Osteocyte (in vitro differentiated cells): ENCODE data around the gene CLTC. TPM values are rescaled to one million over a fixed set of nuclear protein-coding genes. Genes with fewer than 3 reads are reported as not detected.

Source experiments
- DNase-seq: peaks from one replicate; pipeline ENCODE4 v3.0.0; 2021; ENCODE audit warnings: mixed read lengths; ENCODE audit not compliant: unreplicated experiment; ENCODE audit errors: extremely low spot score
- H3K27ac Mint-ChIP-seq: one replicate; pipeline ENCODE4 v1.8.0; 2021; ENCODE audit warnings: mild to moderate bottlenecking, mixed read lengths; ENCODE audit not compliant: unreplicated experiment
- H3K27me3 Mint-ChIP-seq: one replicate; pipeline ENCODE4 v1.8.0; 2021; ENCODE audit warnings: mixed read lengths; ENCODE audit not compliant: unreplicated experiment
- H3K36me3 Mint-ChIP-seq: one replicate; pipeline ENCODE4 v1.8.0; 2021; ENCODE audit warnings: mixed read lengths; ENCODE audit not compliant: unreplicated experiment
- H3K4me1 Mint-ChIP-seq: one replicate; pipeline ENCODE4 v1.8.0; 2021; ENCODE audit warnings: mixed read lengths; ENCODE audit not compliant: unreplicated experiment
- H3K4me3 Mint-ChIP-seq: one replicate; pipeline ENCODE4 v1.8.0; 2021; ENCODE audit warnings: mild to moderate bottlenecking, moderate library complexity, mixed read lengths; ENCODE audit not compliant: unreplicated experiment
- H3K9me3 Mint-ChIP-seq: one replicate; pipeline ENCODE4 v1.8.0; 2021; ENCODE audit warnings: mixed read lengths; ENCODE audit not compliant: unreplicated experiment
- total RNA-seq: library from RNA; stranded (reverse); gene quantifications from 2 replicates; pipeline ENCODE4 v1.2.1, GENCODE V29; 2021
- TF ChIP-seq, protein P1 (sequence below): fragments of 200-600 bp; sonication (generic); IDR thresholded peaks from 2 replicates; pipeline ENCODE4 v1.5.0; 2021; ENCODE audit warnings: antibody characterized with exemption, mild to moderate bottlenecking, moderate library complexity

CLTC gene
- total RNA-seq, 1 donor from 2014 or later, result 297 TPM

DNA sequence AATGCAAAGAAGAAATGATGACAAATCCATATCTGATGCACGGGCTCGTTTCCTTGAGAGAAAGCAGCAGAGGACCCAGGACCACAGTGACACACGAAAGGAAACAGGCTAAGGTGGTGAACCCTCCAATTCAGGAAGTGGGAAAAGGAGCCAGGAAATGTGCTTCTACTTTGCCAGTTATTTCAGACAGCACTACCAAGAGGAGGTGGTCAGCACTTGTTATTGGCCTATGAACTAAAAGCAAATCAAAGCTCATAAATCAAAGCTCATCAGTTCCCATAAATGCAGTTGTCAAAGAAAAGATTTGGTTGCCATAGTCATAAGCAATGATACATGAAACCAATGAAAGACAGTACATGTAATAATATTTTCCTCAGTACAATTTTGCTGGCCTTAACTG, 12.6 kb upstream of the CLTC start:
- H3K27ac Mint-ChIP-seq, result no peak overlapping the region
- no peaks in the 10 kb centered on the region for H3K27me3 Mint-ChIP-seq
- no peaks in the 10 kb centered on the region for H3K9me3 Mint-ChIP-seq
- H3K36me3 Mint-ChIP-seq, result peaks cover 53% of the 10 kb centered on the region
- no peak for DNase-seq
- H3K4me3 Mint-ChIP-seq, result no peak overlapping the region
- no peaks in the 10 kb centered on the region for H3K4me1 Mint-ChIP-seq
- TF ChIP-seq, protein P1, sequence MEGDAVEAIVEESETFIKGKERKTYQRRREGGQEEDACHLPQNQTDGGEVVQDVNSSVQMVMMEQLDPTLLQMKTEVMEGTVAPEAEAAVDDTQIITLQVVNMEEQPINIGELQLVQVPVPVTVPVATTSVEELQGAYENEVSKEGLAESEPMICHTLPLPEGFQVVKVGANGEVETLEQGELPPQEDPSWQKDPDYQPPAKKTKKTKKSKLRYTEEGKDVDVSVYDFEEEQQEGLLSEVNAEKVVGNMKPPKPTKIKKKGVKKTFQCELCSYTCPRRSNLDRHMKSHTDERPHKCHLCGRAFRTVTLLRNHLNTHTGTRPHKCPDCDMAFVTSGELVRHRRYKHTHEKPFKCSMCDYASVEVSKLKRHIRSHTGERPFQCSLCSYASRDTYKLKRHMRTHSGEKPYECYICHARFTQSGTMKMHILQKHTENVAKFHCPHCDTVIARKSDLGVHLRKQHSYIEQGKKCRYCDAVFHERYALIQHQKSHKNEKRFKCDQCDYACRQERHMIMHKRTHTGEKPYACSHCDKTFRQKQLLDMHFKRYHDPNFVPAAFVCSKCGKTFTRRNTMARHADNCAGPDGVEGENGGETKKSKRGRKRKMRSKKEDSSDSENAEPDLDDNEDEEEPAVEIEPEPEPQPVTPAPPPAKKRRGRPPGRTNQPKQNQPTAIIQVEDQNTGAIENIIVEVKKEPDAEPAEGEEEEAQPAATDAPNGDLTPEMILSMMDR, result no peak

DNA sequence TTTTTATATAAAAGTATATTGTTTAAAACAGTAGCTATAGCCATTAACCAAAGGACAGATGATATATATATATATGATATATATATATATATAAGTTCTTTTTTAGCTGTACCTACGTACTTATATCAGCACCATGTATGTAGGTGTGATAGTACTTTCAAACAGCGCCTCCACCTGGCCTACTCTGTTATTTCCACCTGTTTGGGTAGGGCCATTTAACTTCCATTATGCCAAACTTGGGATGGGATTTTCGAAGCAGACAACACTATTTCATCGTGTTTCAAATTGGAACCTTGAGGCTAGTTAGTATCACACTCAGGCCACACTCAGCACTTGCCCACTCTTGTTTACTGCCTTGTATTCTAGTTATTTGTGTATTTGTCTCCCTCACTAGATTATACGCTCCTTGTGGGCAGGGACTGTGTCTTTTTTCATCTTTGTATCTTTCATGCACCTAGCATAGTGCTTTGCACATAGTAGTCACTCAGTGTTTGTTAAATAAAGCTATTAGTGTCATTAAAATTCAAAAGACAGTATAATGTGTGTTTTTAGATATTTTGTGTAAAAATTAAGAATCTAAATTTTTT, 11.8 kb upstream of the CLTC start:
- no peaks in the 10 kb centered on the region for H3K9me3 Mint-ChIP-seq
- DNase-seq, result no peak
- H3K27ac Mint-ChIP-seq, result no peak overlapping the region
- peaks cover 45% of the 10 kb centered on the region for H3K36me3 Mint-ChIP-seq
- H3K4me3 Mint-ChIP-seq, result no peak overlapping the region
- no peaks in the 10 kb centered on the region for H3K27me3 Mint-ChIP-seq
- TF ChIP-seq, protein P1, result peak; percentile 28
- H3K4me1 Mint-ChIP-seq, result no peaks in the 10 kb centered on the region

DNA sequence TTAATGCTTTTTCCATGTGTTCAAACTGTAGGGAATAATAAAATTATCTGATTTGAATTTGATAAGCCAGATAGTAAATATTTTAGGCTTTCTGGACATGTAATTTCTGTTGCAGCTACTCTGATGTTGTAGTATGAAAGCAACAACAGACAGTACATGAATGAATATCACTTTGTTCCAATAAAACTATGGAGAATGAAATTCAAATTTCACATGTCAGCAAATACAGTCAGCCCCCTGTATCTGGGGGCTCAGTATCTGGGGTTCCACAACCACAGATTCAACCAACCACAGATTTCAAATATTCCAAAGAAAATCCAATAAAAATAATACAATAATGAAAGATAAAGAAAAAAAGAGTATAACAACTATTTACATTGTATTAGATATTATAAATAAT, 8.2 kb upstream of the CLTC start:
- Mint-ChIP-seq H3K4me3 (no peak overlapping the region), H3K27me3 (no peaks in the 10 kb centered on the region), H3K36me3 (peaks cover 23% of the 10 kb centered on the region), H3K27ac (no peak overlapping the region), H3K4me1 (no peaks in the 10 kb centered on the region), H3K9me3 (no peaks in the 10 kb centered on the region)
- DNase-seq, result no peak
- TF ChIP-seq, protein P1, result no peak

DNA sequence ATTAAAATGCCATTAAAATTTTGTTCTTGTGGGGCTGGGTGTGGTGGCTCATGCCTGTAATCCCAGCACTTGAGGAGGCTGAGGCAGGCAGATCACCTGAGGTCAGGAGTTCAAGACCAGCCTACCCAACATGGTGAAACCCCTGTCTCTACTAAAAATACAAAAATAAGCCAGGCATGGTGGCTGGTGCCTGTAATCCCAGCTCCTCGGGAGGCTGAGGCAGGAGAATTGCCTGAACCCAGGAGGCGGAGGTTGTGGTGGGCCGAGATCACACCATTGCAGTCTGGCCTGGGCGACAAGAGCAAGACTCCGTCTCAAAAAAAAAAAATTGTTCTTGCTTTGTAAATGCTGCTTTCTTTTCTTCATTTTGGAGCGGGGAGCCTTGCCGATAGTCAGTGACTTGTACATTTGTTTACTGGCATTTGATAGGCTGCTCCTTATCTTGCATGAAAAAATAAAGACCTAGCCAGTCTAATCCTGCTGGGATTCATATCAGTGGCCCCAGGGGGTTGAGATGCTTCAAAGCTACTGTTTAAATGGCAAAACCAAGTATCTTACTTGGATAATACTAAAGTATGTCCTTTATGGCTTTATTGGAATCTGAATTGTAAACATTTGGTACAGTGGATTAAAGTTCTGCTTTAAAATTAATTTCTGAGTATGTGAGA, 3.3 kb upstream of the CLTC start:
- Mint-ChIP-seq H3K4me3 (no peak overlapping the region), H3K4me1 (peaks cover 23% of the 10 kb centered on the region), H3K9me3 (no peaks in the 10 kb centered on the region), H3K36me3 (no peaks in the 10 kb centered on the region), H3K27ac (no peak overlapping the region), H3K27me3 (no peaks in the 10 kb centered on the region)
- DNase-seq, result no peak
- TF ChIP-seq, protein P1, result no peak

DNA sequence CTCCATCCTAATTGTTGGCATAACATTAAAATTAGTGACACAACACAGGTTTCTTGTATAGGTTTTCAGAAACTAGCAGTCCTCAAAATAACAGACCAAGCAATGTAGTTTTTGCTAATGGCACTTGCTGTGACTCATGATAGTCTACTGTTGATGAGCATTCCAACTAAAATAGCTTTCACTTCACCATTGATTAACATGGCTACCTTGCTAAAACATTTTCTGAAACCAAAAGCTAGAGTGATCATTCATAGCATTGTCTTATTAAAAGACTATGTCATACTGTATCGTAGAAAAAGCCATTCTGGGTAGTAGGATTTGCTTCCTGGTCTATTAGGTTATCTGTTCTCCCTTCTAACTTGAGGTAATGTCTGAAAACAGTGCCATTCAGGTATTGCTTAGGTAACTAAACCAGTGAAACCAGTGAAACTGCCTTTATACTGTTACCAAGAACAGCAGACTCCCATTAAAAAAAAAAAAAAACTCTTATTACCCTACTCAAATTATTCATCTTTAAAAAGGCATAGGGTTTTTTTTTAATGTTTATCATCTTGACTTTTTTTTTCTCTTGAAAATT, 2.5 kb upstream of the CLTC start:
- no peaks in the 10 kb centered on the region for H3K36me3 Mint-ChIP-seq
- no peak for DNase-seq
- H3K27ac Mint-ChIP-seq, result peak overlapping the region; percentile 100
- peaks cover 31% of the 10 kb centered on the region for H3K4me1 Mint-ChIP-seq
- H3K27me3 Mint-ChIP-seq, result no peaks in the 10 kb centered on the region
- TF ChIP-seq, protein P1, result no peak
- H3K9me3 Mint-ChIP-seq, result no peaks in the 10 kb centered on the region
- peak overlapping the region; percentile 95 for H3K4me3 Mint-ChIP-seq
